GM10266 (cell line): Measurements from ENCODE around the gene HMX1.
A peak's percentile ranks its signal among the peaks of the same experiment; 100 is the strongest.

Experiments
- DNase-seq: peaks from one replicate; pipeline ENCODE4 v3.0.0; 2012; ENCODE audit errors: extremely low spot score
- TF ChIP-seq, protein P1 (sequence below): IDR thresholded peaks from 2 replicates; pipeline ENCODE4 v1.5.1; 2012; ENCODE audit warnings: mild to moderate bottlenecking, low read depth; ENCODE audit not compliant: control insufficient read depth, insufficient read depth; ENCODE audit errors: missing control alignments

The HMX1 gene

DNA sequence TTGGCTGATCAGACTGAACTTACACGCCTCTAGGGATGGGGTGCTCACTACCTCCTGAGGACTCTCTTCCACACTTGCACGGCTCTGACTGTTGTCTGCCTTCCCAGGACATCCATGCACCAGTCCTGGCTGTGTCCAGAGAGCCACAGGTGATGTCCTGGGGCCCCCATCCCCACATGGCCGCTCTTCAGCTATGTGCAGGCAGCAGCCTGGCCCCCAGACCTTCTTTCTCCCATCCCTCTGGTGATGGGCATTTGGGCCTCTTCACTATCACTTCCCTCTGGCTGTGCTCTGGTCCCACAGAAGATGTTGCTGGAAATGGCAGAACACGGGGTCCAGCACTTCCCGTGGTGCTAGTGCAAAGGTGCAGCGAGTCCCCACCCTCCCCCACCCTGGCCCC is 40.9 kb upstream of the HMX1 start:
- TF ChIP-seq, protein P1, sequence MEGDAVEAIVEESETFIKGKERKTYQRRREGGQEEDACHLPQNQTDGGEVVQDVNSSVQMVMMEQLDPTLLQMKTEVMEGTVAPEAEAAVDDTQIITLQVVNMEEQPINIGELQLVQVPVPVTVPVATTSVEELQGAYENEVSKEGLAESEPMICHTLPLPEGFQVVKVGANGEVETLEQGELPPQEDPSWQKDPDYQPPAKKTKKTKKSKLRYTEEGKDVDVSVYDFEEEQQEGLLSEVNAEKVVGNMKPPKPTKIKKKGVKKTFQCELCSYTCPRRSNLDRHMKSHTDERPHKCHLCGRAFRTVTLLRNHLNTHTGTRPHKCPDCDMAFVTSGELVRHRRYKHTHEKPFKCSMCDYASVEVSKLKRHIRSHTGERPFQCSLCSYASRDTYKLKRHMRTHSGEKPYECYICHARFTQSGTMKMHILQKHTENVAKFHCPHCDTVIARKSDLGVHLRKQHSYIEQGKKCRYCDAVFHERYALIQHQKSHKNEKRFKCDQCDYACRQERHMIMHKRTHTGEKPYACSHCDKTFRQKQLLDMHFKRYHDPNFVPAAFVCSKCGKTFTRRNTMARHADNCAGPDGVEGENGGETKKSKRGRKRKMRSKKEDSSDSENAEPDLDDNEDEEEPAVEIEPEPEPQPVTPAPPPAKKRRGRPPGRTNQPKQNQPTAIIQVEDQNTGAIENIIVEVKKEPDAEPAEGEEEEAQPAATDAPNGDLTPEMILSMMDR, result no peak
- peak; percentile 15 for DNase-seq

DNA sequence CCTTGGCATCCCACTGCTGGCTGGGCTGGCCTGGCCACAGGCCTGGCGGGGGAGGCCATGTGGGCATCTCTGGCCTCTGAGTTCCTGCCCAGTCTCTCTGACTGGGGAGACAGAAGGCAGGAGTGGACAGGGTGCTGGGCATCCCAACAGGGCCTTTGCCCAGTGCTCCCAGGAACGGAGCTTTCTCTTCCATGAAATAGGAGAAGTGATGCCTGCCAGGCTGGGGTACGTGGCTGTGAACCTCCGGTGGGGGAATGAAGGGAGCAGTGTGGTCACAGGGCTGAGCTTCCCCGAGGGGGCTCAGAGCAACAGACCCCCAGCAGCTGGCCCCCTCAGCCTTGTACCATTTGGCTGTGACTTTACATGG is 40.4 kb upstream of the HMX1 start:
- DNase-seq, result peak; percentile 15
- TF ChIP-seq, protein P1, result no peak

DNA sequence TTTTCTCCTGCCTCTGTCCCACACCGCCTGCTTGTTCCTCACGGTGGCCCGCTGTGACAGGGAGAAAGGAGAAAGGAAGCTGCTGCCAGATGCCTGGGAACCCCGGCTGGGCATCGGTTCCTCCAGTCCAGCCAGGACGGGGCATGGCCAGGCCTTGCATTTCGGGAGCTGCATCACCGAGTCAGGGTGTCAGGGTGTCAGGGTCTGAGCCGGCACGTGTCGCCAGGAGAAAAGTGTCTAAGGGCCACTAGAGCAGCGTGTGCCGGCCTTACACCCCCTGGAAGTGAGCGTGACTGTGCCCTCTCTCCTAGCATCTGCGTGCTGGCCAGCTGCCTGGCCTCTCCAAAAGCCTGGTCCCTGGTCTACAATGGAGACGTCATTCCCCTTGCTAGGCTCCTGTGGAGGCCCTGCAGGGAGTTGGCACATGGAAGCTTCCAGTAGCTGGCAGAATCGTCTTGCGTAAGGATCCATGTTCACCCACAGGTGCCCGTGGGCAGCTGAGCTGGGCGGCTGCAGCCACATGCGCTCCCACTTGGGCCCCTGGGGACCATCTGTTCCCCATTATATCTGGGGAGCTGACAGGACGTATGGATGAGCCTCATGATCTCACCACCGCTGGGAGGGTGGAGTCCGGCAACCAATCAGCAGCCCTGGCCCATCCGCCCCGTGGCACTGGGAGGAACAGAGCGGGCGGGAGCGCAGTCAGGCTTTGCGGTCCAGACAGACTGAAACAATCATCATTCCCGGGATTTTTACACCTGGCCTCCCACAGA is 39.9 kb upstream of the HMX1 start:
- DNase-seq, result peak; percentile 24
- TF ChIP-seq, protein P1, result no peak

DNA sequence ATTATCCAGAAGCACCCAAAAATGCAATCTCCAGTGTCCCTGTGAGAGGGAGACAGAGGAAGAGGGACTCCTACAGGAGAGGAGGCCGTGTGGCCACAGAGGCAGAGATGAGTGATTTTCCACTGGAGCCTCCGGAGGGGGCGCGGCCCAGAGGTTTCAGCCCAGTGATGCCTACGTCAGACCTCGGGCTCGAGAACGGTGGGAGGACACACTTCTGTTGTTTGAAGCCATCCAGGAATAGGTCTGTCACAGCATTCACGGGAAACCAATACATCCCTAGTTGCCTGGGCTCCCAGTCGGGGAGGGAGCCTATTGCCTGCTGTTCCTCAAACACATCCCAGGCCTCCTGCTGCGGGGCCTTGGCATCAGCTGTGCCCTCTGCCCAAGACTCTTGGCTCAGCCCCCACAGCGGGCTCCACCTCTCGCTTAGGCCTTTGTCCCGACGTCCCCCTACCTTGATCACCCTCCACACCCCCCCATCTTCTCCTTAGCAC is 39.2 kb upstream of the HMX1 start:
- DNase-seq, result no peak
- TF ChIP-seq, protein P1, result no peak

DNA sequence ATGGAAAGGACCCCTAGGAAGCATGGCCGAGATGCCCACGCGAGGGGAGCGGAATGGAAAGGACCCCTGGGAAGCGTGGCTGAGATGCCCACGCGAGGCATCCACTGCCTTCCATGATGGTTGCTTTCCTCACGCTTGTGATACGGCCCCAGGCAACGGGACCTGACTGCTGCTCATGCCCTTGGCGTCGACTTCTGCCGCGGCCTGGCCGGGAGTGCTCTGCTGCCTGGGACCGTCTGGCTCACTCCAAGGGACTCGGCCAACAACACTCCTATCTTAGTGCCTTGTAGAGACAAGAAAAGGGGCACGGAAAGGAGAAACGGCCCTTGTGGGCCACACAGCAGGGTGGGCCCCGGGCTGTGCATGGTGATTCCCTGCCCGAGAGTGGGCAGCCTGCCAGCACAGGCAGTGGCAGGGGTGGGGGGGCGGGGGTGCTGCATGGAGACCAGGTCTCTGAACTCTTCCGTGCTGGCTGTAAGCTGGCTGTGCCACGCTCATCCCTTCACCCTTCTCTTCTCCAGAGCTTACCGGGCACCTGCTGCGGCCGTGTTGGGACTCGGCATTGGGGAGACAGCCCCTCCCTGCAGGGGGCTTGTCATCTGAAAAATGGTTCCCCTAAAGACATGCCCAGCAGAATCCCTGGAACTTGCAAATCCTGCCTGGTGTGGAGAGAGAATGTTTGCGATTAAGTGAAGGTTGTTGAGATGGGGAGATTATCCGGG is 38.6 kb upstream of the HMX1 start:
- TF ChIP-seq, protein P1, result no peak
- DNase-seq, result no peak

DNA sequence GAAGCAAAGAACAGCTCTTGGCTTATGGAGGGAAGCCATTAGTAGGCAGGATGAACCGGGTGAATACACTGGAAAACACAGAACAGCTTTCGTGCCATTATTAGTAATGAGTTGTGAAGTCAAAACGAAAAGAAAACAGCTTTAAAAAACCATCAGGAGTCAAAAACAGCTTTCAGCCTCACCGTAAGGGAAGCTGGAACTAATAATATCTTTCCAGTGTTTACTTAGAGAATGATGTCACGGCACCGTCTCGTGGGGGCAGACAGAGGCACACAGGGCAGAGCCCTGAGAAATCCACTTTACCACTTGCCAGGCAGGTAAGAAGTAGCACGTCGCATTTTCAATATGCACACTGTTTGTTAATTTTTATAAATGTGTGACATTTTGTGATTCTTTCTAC is 37.9 kb upstream of the HMX1 start:
- TF ChIP-seq, protein P1, result no peak
- DNase-seq, result no peak

DNA sequence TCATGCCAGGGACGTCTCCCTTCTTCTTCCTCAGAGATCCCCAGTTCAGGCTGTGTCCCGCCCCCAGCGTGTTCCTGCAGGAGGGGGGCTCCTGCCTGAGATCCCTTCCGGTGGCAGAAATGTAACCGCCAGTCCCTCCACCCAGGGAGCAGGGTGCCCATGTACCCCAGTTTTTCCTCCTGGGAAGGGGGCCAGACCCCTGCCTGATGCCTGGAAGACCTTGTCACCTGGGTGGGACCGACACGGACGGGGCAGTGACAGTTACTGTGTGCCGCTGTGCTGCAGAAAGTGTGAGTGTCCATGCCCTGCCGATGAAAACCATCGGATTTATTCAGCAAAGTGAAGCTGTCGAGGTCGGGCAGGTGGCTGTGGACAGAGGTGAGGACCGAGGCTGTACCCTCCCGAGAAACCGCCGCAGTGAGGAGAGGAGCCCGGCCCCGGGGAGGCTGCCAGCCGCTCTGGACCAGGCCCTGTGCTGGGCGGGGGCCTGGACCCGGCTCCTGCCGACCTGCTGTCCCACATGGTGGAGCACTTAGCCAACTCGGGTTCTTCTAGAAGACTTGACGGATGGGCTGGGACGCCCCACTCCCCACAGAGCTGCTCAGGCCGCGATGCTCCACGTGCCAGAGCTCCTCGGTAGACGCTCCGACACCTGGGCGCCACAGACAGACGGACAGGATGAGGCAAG is 36.7 kb upstream of the HMX1 start:
- TF ChIP-seq, protein P1, result no peak
- DNase-seq, result no peak
